Sigmoid colon (tissue), 4 donors: ENCODE results near the gene C2orf81.

ENCODE experiments used
- CTCF ChIP-seq, 4 experiments: fragments of 450-650 bp in 3 of 4; fragments of 200-600 bp in 1 of 4; IDR thresholded peaks; one replicate each; pipeline ENCODE4 v1.5.1; 2016 to 2019; ENCODE audit warnings: antibody characterized with exemption in 4 of 4, mild to moderate bottlenecking in 3 of 4, moderate library complexity in 2 of 4
- EP300 ChIP-seq, 4 donors: sonication (generic); formaldehyde crosslinking; IDR thresholded peaks; one replicate each; pipeline ENCODE4 v1.6.1; 2017; ENCODE audit warnings: antibody characterized with exemption in 4 of 4
- POLR2A ChIP-seq, 2 donors: fragments of 450-650 bp; IDR thresholded peaks; one replicate each; pipeline ENCODE4 v1.6.1; 2016; ENCODE audit warnings: antibody characterized with exemption in 2 of 2, mild to moderate bottlenecking in 2 of 2, moderate library complexity in 2 of 2
- POLR2AphosphoS5 ChIP-seq, 4 donors: sonication (generic); formaldehyde crosslinking; IDR thresholded peaks; one replicate each; pipeline ENCODE4 v1.6.1; 2017; ENCODE audit warnings: antibody characterized with exemption in 4 of 4

- TF ChIP-seq CTCF (IDR thresholded peaks at IDR 0.05) (no peak), POLR2AphosphoS5 (IDR thresholded peaks at IDR 0.05) (no peak), POLR2A (IDR thresholded peaks at IDR 0.05) (no peak), EP300 (IDR thresholded peaks at IDR 0.05) (no peak)
Measured at GRCh38 chr2:74375838-74376237, 45.6 kb downstream of the C2orf81 start.
